Left lobe of liver (tissue), 2 donors: ENCODE results near the gene NUP210. TPM values are rescaled to one million over a fixed set of nuclear protein-coding genes. Genes with fewer than 3 reads are reported as not detected.

Experiments used
- ATAC-seq: fragments of 200-7000 bp; cut with Tn5 transposase; one replicate; pipeline ENCODE4 v1.9.1; 2020; ENCODE audit warnings: mild to moderate bottlenecking, moderate library complexity
- DNase-seq: peaks from one replicate; pipeline ENCODE4 v3.0.0-alpha.2; 2020; ENCODE audit warnings: low spot score
- total RNA-seq: library from RNA; stranded (reverse); gene quantifications from one replicate; pipeline ENCODE4 v1.2.1, GENCODE V29; 2021
- donor health status: DM: no; HTN: no; CAD: no; lungs with moderate emphysema.
- donor health status: DM: no; HTN: yes; CAD: no.

Gene NUP210
- total RNA-seq, 1 donor from 2014 or later, result 19.1 TPM

GRCh38 chr3:13278783-13279531 lies 141.2 kb downstream of the NUP210 start:
- ATAC-seq (no peak), DNase-seq (no peak)

- DNase-seq (no peak), ATAC-seq (peak; percentile 2)
These were observed 142.1 kb downstream of the NUP210 start for GRCh38 chr3:13277860-13278531.

GRCh38 chr3:13277196-13277813 lies 142.8 kb downstream of the NUP210 start:
- peak; percentile 51 for ATAC-seq
- no peak for DNase-seq

- DNase-seq (peak; percentile 85), ATAC-seq (peak; percentile 71)
These were observed 143.5 kb downstream of the NUP210 start for GRCh38 chr3:13276438-13277195.

DNA sequence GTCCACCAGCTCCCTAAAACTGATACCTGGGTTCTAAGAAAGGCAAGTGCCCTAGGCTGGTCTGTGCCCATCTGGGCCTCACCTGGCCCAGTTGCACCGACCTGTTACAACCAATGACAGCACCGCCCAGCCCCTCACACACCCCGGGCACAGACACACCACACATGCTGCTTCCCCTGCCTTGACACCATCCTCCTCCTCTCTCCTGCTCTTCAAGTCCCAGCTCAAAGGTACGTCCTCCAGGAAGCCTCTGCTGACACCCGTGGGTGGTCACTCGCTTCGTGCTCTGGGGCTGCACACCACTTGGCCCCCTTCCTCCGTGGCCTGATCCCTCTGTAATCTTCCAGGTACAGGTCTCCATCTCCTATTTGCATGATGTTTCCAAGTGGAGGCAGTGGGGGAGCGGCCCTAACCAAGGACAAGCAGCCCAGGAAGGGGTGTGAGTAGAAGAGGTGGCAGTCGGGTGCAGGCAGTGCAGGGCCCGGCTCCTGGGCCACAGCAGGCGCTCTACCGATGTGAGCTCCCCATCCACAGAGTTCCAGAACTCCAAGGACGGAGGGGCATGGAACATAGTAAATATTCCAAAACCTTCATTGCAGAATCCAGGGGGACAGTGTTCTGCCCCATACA lies 144.6 kb downstream of the NUP210 start:
- no peak for ATAC-seq
- DNase-seq, result no peak

DNA sequence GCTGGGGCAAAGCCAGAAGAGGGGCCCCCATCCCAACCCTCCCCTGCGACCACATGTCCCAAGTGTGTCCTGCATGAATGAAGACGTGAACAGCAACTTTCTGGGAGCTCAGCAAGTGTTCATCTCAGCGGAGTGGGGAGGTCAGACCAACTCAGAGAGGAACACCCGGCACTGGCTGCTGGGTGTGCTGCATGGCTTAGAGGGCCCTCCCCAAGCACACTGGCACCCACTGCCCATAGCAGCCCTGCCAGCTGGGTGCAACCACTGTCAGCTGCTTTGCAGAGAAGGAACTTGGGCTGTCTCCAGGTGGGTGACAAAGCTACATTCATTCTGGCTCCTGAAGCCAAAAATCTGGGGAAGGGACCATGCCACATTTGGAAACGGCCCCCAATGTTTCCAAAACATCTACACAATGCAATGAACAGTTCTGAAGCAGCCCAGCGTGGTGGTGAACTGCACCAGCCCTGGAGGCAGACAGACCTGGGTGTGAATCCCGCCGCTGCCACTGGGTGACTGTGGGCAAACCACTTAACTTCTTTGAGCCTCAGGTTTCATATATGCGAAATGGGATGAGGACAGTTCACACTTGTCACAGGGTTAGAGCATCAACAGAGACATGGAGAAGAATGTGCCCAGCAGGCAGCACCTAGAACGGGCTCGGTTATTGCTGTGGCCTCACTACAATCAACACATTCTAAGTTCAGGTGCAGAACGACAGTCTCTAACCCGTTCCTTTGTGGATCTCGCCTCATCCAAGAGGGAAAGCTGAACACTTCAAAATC lies 145.4 kb downstream of the NUP210 start:
- no peak for DNase-seq
- no peak for ATAC-seq

- ATAC-seq, result no peak
- no peak for DNase-seq
These were observed 146.0 kb downstream of the NUP210 start for GRCh38 chr3:13274125-13274524.

DNA sequence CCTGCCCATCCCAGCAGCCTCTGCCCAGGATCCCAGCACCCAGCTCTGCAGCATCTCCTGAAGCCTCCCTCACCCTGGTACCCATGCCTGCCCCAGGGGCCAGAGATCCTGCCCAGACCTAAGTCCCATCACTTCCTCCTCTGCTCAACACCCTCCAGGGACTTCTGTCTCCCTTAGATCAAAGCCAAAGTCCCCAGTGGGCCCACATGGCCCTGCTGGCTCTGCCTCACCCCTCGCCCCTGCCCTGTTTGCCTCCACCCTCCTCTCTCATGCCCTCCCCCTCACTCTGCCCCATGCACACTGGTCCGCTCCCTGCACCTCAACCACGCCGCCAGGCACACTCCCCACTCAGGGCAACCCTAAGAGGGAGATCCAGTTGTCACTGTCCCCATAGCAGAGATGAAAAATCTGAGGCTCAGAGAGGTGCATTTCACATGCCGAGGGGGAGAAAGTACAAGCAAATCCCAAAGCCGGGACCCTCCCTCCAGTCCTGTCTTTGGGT lies 146.5 kb downstream of the NUP210 start:
- no peak for DNase-seq
- no peak for ATAC-seq

DNA sequence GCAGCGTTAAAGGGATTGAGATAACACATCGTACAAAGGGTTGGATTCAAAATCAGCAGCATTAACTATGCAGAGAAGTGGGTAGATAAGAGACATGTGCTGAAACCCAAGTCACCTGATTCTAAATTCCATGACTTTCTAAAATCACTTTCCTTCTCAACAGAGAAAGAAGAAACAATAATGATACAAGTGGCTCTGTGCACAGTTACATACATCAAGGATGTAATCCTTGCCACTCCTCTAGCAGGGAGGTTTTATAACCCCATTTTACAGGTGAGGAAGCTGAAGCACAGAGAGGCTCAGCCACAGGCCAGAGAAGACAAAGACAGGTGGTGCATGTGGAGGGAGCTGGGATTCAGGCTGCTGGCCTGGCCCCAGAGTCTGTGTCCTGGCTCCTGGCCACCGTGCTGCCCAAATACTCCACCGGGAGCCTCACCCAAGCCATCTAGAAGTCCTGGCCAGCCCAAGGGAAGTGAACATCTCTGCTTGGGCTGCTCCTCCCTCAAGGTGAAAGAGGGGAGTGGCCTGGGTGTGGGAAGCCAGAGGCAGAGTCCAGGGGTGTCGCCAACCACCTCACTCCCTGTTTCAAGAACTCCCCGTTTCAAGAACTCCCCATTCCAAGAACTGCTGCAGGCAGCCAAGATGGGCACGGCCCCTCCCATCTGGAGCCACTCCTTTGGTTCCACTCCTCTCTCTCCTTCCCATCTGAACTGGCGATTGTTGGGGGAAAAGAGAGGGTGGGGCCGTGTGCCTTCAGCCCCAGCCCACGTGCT lies 147.1 kb downstream of the NUP210 start:
- ATAC-seq, result peak; percentile 6
- DNase-seq, result no peak

GRCh38 chr3:13269711-13270378 lies 150.3 kb downstream of the NUP210 start:
- no peak for ATAC-seq

GRCh38 chr3:13268961-13269441 lies 151.1 kb downstream of the NUP210 start:
- peak; percentile 72 for ATAC-seq

More at GRCh38 chr3:13269711-13270378, 150.3 kb downstream of the NUP210 start:
- DNase-seq, result no peak

GRCh38 chr3:13268120-13268519 lies 152.0 kb downstream of the NUP210 start:
- no peak for ATAC-seq
- no peak for DNase-seq

More at GRCh38 chr3:13268961-13269441, 151.1 kb downstream of the NUP210 start:
- no peak for DNase-seq

GRCh38 chr3:13266651-13267362 lies 153.3 kb downstream of the NUP210 start:
- no peak for ATAC-seq
- no peak for DNase-seq
